ENCODE data around the gene RPL41.

GRCh38 chr12:56146492-56147460 is 30.3 kb downstream of the RPL41 start:
- no peak for TF ChIP-seq CTCF (conservative IDR thresholded peaks at IDR 0.05; ENCODE audit: low read depth, low read length)
- TF ChIP-seq EZH2 (IDR thresholded peaks at IDR 0.05; ENCODE audit: borderline replicate concordance, low read depth, low read length, poor library complexity, severe bottlenecking) = no peak
